ENCODE results near the gene CSK. TPM values are rescaled to one million over a fixed set of nuclear protein-coding genes. Genes with fewer than 3 reads are reported as not detected.

Gene CSK
- total RNA-seq, 1 experiment from 2014 or later, result 49.2 TPM

GRCh38 chr15:74808840-74809229 is 27.0 kb downstream of the CSK start:
- peak; percentile 63 for TF ChIP-seq CTCF (conservative IDR thresholded peaks at IDR 0.05)
- Histone ChIP-seq H4K5ac (ENCODE audit: insufficient read length, low read depth, low read length) (no peak overlapping the region), H3K27me3 (ENCODE audit: insufficient read depth, low read length) (no peaks in the 10 kb centered on the region), H3K18ac (ENCODE audit: insufficient read length, low read depth, low read length) (no peak overlapping the region), H3K79me2 (ENCODE audit: insufficient read depth, low read length) (no peaks in the 10 kb centered on the region), H2BK20ac (ENCODE audit: low read depth, low read length, poor library complexity, severe bottlenecking) (no peak overlapping the region), H3K56ac (ENCODE audit: insufficient read length, low read depth, low read length) (no peak overlapping the region), H2BK5ac (ENCODE audit: insufficient read length, low read length) (no peak overlapping the region), H4K20me1 (ENCODE audit: control insufficient read depth, insufficient read depth, insufficient read length) (no peaks in the 10 kb centered on the region), H3K9ac (ENCODE audit: extremely low read depth, insufficient read length, low read length) (no peak overlapping the region), H3K4me2 (ENCODE audit: insufficient read depth, insufficient read length, low read length) (no peak overlapping the region), H2BK120ac (ENCODE audit: low read depth, low read length, poor library complexity, severe bottlenecking) (no peak overlapping the region), H3K14ac (ENCODE audit: insufficient read depth, low read length) (no peak overlapping the region), H3K4ac (ENCODE audit: low read depth, low read length) (no peak overlapping the region), H3K79me1 (ENCODE audit: insufficient read depth, low read depth, low read length, poor library complexity, severe bottlenecking) (no peaks in the 10 kb centered on the region), H4K91ac (ENCODE audit: insufficient read length, low read depth, low read length) (no peak overlapping the region), H3K4me1 (ENCODE audit: insufficient read depth, low read length) (no peaks in the 10 kb centered on the region), H3K23ac (ENCODE audit: insufficient read length, low read depth, low read length) (no peak overlapping the region), H2BK15ac (ENCODE audit: low read depth, low read length) (no peak overlapping the region), H3T11ph (ENCODE audit: low read length) (no peak overlapping the region), H3K23me2 (ENCODE audit: insufficient read length, low read depth, low read length, poor library complexity, severe bottlenecking) (no peaks in the 10 kb centered on the region), H4K8ac (replicated peaks; ENCODE audit: insufficient read length, low read depth, low read length) (no peak overlapping the region), H3K27ac (ENCODE audit: insufficient read length, low read depth, low read length) (no peak overlapping the region), H2BK12ac (ENCODE audit: insufficient read length, low read depth, low read length) (no peak overlapping the region), H2AFZ (ENCODE audit: low read length) (no peak overlapping the region), H2AK5ac (ENCODE audit: insufficient read length, low read length) (no peak overlapping the region), H3K9me3 (ENCODE audit: control insufficient read depth, low read depth, low read length) (no peaks in the 10 kb centered on the region)
- Mint-ChIP-seq H3K27ac (peak overlapping the region in 1 of 3 experiments; percentile 16; a peak in 2 of 7 replicates), H3K27me3 (ENCODE audit: low read depth) (peaks cover 8% of the 10 kb centered on the region), H3K4me1 (peaks cover 9 to 16% of the 10 kb centered on the region in 2 experiments), H3K36me3 (ENCODE audit: insufficient read depth in 1 of 3, low read depth in 3 of 3) (peaks cover 5 to 6% (median 5%) of the 10 kb centered on the region in 3 experiments; a peak in 4 of 7 replicates), H3K9me3 (no peaks in the 10 kb centered on the region), H3K4me3 (peak overlapping the region in 1 of 2 experiments; percentile 12; a peak in 1 of 5 replicates)
- WGBS (ENCODE audit: extremely low coverage, insufficient read length, low lambda C conversion rate), result no CpG with 5 or more reads among the region's 4 CpGs
- peak; percentile 61 for DNase-seq

Data from H9 (cell line).